K562 (cell line): ENCODE measurements around the gene UMODL1. TPM values are rescaled to one million over a fixed set of nuclear protein-coding genes. Genes with fewer than 3 reads are reported as not detected.

Experiments used
- ATAC-seq: fragments of 200-7000 bp; cut with Tn5 transposase; 3 replicates; pipeline ENCODE4 v1.9.1; 2020; ENCODE audit warnings: moderate library complexity
- BruUV-seq: library from RNA; stranded (reverse); fragments of 400-500 nt; replicated peaks from 2 replicates; lab custom pipeline; 2021; lab: Mats Ljungman, UMichigan
- CTCF ChIA-PET: fragments of 300-600 bp; formaldehyde crosslinking; extraction: SDS; loops from one replicate; lab custom pipeline; 2021; ENCODE audit warnings: low intra/inter-chr PET ratio; lab: Yijun Ruan, JAX
- POLR2A ChIA-PET: fragments of 300-600, 350-650 bp; sonication (Branson Sonifier 250); formaldehyde crosslinking; extraction: SDS; loops from one replicate; lab custom pipeline; 2021; ENCODE audit warnings: antibody characterized with exemption, inconsistent platforms; lab: Yijun Ruan, JAX
- DNase-seq, 4 experiments: peaks; one replicate each; pipeline versions ENCODE4 v3.0.0 to v3.0.0-alpha.2; 2011 to 2018; ENCODE audit warnings: low spot score in 3 of 4, mixed read lengths in 3 of 4; ENCODE audit errors: extremely low read depth in 1 of 4
- FAIRE-seq: peaks from 2 replicates; lab custom pipeline; 2011; peaks lifted over from hg19 to GRCh38; lab: Jason Lieb, UNC
- H2AFZ ChIP-seq: 2 replicates; pipeline ENCODE4 v1.6.0; 2011; ENCODE audit warnings: low read depth, low read length, control low read depth, inconsistent platforms
- H3K27ac ChIP-seq: fragments of 200-600 bp; 3 replicates; pipeline ENCODE4 v1.8.0; 2011; ENCODE audit warnings: low read depth, mild to moderate bottlenecking, control low read depth, inconsistent platforms, low read length, moderate library complexity, mixed read lengths; ENCODE audit errors: extremely low read depth
- H3K27me3 ChIP-seq, 2 experiments: fragments of 300-600 bp in 1 of 2; 2 replicates in 1 of 2; 3 replicates in 1 of 2; pipeline versions ENCODE4 v1.6.0 to v1.8.0; 2011; ENCODE audit warnings: inconsistent platforms in 2 of 2, low read length in 2 of 2, mild to moderate bottlenecking in 1 of 2, mixed read lengths in 1 of 2, moderate library complexity in 1 of 2; ENCODE audit not compliant: control insufficient read depth in 2 of 2, insufficient read depth in 2 of 2
- H3K36me3 ChIP-seq: fragments of 300-600 bp; 3 replicates; pipeline ENCODE4 v1.8.0; 2011; ENCODE audit warnings: mild to moderate bottlenecking, low read length, inconsistent platforms; ENCODE audit not compliant: control insufficient read depth, insufficient read depth
- H3K4me1 ChIP-seq, 2 experiments: fragments of 200-600 bp in 1 of 2; replicated peaks in 1 of 2; 2 replicates in 1 of 2; 3 replicates in 1 of 2; pipeline versions ENCODE4 v1.5.1 to v1.8.0; 2011; ENCODE audit warnings: inconsistent platforms in 2 of 2, low read length in 2 of 2, mild to moderate bottlenecking in 1 of 2, mixed read lengths in 1 of 2, moderate library complexity in 1 of 2; ENCODE audit not compliant: control insufficient read depth in 2 of 2, insufficient read depth in 2 of 2
- H3K4me2 ChIP-seq: 2 replicates; pipeline ENCODE4 v1.6.1; 2011; ENCODE audit warnings: low read length, control low read depth, inconsistent platforms, mixed read lengths; ENCODE audit not compliant: insufficient read depth
- H3K4me3 ChIP-seq: fragments of 200-600 bp; sonication (generic), shearing (Covaris generic); 2 replicates; pipeline ENCODE4 v1.5.1; 2016; ENCODE audit warnings: control low read depth, inconsistent platforms
- H3K79me2 ChIP-seq: fragments of 200-600 bp; 3 replicates; pipeline ENCODE4 v1.8.0; 2011; ENCODE audit warnings: low read length, inconsistent platforms; ENCODE audit not compliant: control insufficient read depth, insufficient read depth
- H3K9ac ChIP-seq, 2 experiments: 2 replicates each; pipeline versions ENCODE4 v1.6.0 to v1.6.1; 2011; ENCODE audit warnings: low read depth in 2 of 2, low read length in 2 of 2, control low read depth in 1 of 2, inconsistent platforms in 1 of 2, mild to moderate bottlenecking in 1 of 2, mixed read lengths in 1 of 2; ENCODE audit not compliant: insufficient read depth in 1 of 2
- H3K9me1 ChIP-seq: one replicate; pipeline ENCODE4 v1.6.0; 2011; ENCODE audit warnings: inconsistent platforms, mild to moderate bottlenecking, low read length, moderate library complexity; ENCODE audit not compliant: control insufficient read depth, insufficient read depth
- H3K9me3 ChIP-seq: replicated peaks from 2 replicates; pipeline ENCODE4 v1.5.1; 2011; ENCODE audit warnings: low read depth, low read length, inconsistent platforms; ENCODE audit not compliant: control insufficient read depth, insufficient read depth
- H4K20me1 ChIP-seq: replicated peaks from 2 replicates; pipeline ENCODE4 v1.6.1; 2011; ENCODE audit warnings: low read length, inconsistent platforms, mixed read lengths; ENCODE audit not compliant: control insufficient read depth, insufficient read depth
- TEAD4 ChIP-seq, 2 experiments: sonication (generic) in 1 of 2; formaldehyde crosslinking in 1 of 2; IDR thresholded peaks; 2 replicates each; pipeline versions ENCODE4 v1.6.1 to v1.8.0; 2012 to 2022; ENCODE audit warnings: borderline replicate concordance in 1 of 2, inconsistent platforms in 1 of 2, low read length in 1 of 2, mild to moderate bottlenecking in 1 of 2, missing genetic modification reagents in 1 of 2
- ZNF124 ChIP-seq: sonication (generic); formaldehyde crosslinking; IDR thresholded peaks from 2 replicates; pipeline ENCODE4 v1.8.1; 2022; ENCODE audit warnings: missing genetic modification reagents
- WGBS: fragments of 100-300 bp; shearing (Covaris generic); methylation state at CpG from one replicate; pipeline ENCODE4 v1.1.6; 2016; ENCODE audit warnings: low coverage, mixed read lengths; ENCODE audit not compliant: insufficient coverage; ENCODE audit errors: missing lambda C conversion rate; 5-methylcytosine and 5-hydroxymethylcytosine counted together
- in situ Hi-C: fragments of 300-500 bp; cut with MboI; formaldehyde crosslinking; loops from 4 replicates; pipeline ENCODE4 v1.15.0; 2018; ENCODE audit warnings: inconsistent platforms, mixed read lengths
- intact Hi-C: fragments of 100-400 bp; cut with micrococcal nuclease; formaldehyde crosslinking; loops from 2 replicates; pipeline ENCODE4 v1.14.2; 2022
- polyA plus RNA-seq, 8 experiments: library from polyadenylated mRNA; depleted of rRNA in 4 of 8; stranded (reverse) in 5 of 8; unstranded in 3 of 8; fragments of >200 nt; fragmentation: Nextera tagmentation in 2 of 8; fragmentation: Illumina TruSeq in 1 of 8; extraction: Ambion mirVana in 2 of 8; extraction: Trizol in 1 of 8; gene quantifications; 2 replicates each; pipeline versions ENCODE4 v1.2.1 to v1.2.3, GENCODE V29; 2011 to 2014; ENCODE audit warnings: inconsistent platforms in 1 of 8, missing spikeins in 1 of 8
- total RNA-seq, 7 experiments: library from RNA; depleted of rRNA in 6 of 7; stranded (reverse); fragments of >200 nt in 6 of 7; fragmentation: Illumina TruSeq in 2 of 7; extraction: Trizol in 2 of 7; gene quantifications; 2 replicates each; pipeline versions ENCODE4 v1.2.1 to v1.2.3, GENCODE V29; 2011 to 2021; ENCODE audit warnings: low replicate concordance in 1 of 7
- TF ChIP-seq, protein P1 (sequence below): fragments of 200-800 bp; sonication (Bioruptor generic); IDR thresholded peaks from 2 replicates; pipeline ENCODE4 v1.6.1; 2017; ENCODE audit warnings: missing genetic modification characterization, missing compliant biosample characterization
- TF ChIP-seq, protein P2 (sequence below): fragments of 250-450 bp; sonication (Bioruptor Pico); IDR thresholded peaks from 2 replicates; pipeline ENCODE4 v1.4.0; 2020
- TF ChIP-seq, protein P3 (sequence below): sonication (generic); formaldehyde crosslinking; IDR thresholded peaks from 2 replicates; pipeline ENCODE4 v1.8.0; 2022; ENCODE audit warnings: mild to moderate bottlenecking, low read depth, missing genetic modification reagents

Gene UMODL1
- total and polyA plus RNA-seq, 9 of the 15 experiments (the other 6 are each of a cell fraction or from before 2014, with no cell fraction given), result not detected

DNA sequence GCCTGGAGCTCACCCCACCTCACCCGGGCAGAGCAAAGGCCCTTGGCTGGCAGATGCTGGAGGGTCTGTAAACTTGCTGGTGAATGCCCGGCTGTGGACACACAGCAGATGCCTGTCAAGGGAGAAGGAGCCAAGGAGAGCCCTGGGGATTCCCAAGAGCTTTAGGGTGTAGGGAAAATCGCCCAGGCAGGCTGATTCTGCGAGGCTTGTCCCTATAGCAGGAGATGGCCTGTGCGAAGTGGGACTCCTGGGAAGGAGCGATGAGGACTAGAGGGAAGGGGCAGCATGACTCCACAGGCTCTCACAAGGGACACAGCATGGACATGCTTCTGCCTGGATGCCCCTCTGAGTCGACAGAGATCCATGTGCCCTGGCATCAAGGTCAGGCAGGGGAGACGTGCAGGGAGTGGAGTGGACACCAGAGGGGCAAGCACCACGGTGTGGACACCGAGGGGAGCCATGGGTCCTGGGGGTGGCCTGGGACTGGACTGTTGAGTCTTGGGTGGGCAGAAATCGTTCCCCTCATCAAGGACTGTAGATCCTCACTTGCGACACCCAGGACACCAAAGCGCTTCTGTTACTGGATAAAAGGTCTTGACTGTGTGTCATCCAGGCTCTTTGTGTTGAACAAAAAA is 76.4 kb downstream of the UMODL1 start:
- DNase-seq (no peak), FAIRE-seq (no peak), ATAC-seq (no peak)
- no peaks in the 10 kb centered on the region for H3K79me2 ChIP-seq
- no peaks in the 10 kb centered on the region for H3K9me1 ChIP-seq
- BruUV-seq, result no TSS peak
- ChIA-PET CTCF (no interaction called here), POLR2A (interaction anchor here (0.6 to 1.2 kb wide), 2 partner anchors 13 to 202 kb away, joined by 3 read pairs; no protein-coding TSS in a partner anchor)
- in situ Hi-C loops, result no loop called here
- TF ChIP-seq, protein P1, sequence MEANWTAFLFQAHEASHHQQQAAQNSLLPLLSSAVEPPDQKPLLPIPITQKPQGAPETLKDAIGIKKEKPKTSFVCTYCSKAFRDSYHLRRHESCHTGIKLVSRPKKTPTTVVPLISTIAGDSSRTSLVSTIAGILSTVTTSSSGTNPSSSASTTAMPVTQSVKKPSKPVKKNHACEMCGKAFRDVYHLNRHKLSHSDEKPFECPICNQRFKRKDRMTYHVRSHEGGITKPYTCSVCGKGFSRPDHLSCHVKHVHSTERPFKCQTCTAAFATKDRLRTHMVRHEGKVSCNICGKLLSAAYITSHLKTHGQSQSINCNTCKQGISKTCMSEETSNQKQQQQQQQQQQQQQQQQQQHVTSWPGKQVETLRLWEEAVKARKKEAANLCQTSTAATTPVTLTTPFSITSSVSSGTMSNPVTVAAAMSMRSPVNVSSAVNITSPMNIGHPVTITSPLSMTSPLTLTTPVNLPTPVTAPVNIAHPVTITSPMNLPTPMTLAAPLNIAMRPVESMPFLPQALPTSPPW (CRISPR knock-in tag), result no peak
- no peak for TF ChIP-seq ZNF124 (CRISPR knock-in tag)
- no peak for TF ChIP-seq TEAD4 (IDR thresholded peaks at IDR 0.05; ENCODE audit: low read length)
- no peak for TF ChIP-seq TEAD4 (CRISPR knock-in tag; IDR thresholded peaks at IDR 0.05; ENCODE audit: borderline replicate concordance)
- TF ChIP-seq, protein P2, sequence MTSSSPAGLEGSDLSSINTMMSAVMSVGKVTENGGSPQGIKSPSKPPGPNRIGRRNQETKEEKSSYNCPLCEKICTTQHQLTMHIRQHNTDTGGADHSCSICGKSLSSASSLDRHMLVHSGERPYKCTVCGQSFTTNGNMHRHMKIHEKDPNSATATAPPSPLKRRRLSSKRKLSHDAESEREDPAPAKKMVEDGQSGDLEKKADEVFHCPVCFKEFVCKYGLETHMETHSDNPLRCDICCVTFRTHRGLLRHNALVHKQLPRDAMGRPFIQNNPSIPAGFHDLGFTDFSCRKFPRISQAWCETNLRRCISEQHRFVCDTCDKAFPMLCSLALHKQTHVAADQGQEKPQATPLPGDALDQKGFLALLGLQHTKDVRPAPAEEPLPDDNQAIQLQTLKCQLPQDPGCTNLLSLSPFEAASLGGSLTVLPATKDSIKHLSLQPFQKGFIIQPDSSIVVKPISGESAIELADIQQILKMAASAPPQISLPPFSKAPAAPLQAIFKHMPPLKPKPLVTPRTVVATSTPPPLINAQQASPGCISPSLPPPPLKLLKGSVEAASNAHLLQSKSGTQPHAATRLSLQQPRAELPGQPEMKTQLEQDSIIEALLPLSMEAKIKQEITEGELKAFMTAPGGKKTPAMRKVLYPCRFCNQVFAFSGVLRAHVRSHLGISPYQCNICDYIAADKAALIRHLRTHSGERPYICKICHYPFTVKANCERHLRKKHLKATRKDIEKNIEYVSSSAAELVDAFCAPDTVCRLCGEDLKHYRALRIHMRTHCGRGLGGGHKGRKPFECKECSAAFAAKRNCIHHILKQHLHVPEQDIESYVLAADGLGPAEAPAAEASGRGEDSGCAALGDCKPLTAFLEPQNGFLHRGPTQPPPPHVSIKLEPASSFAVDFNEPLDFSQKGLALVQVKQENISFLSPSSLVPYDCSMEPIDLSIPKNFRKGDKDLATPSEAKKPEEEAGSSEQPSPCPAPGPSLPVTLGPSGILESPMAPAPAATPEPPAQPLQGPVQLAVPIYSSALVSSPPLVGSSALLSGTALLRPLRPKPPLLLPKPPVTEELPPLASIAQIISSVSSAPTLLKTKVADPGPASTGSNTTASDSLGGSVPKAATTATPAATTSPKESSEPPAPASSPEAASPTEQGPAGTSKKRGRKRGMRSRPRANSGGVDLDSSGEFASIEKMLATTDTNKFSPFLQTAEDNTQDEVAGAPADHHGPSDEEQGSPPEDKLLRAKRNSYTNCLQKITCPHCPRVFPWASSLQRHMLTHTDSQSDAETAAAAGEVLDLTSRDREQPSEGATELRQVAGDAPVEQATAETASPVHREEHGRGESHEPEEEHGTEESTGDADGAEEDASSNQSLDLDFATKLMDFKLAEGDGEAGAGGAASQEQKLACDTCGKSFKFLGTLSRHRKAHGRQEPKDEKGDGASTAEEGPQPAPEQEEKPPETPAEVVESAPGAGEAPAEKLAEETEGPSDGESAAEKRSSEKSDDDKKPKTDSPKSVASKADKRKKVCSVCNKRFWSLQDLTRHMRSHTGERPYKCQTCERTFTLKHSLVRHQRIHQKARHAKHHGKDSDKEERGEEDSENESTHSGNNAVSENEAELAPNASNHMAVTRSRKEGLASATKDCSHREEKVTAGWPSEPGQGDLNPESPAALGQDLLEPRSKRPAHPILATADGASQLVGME (CRISPR knock-in tag), result no peak
- TF ChIP-seq, protein P3, sequence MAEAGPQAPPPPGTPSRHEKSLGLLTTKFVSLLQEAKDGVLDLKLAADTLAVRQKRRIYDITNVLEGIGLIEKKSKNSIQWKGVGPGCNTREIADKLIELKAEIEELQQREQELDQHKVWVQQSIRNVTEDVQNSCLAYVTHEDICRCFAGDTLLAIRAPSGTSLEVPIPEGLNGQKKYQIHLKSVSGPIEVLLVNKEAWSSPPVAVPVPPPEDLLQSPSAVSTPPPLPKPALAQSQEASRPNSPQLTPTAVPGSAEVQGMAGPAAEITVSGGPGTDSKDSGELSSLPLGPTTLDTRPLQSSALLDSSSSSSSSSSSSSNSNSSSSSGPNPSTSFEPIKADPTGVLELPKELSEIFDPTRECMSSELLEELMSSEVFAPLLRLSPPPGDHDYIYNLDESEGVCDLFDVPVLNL (CRISPR knock-in tag), result no peak
- 2% methylated on average over 13 of the region's 13 CpGs for WGBS
- H3K4me3 ChIP-seq, result no peak overlapping the region
- H4K20me1 ChIP-seq, result peaks cover 28% of the 10 kb centered on the region; the same call in 1 of the 2 replicates
- no peak overlapping the region for H3K27ac ChIP-seq
- no peak overlapping the region for H2AFZ ChIP-seq
- no peaks in the 10 kb centered on the region for H3K36me3 ChIP-seq
- H3K27me3 ChIP-seq, result peaks cover 34 to 66% of the 10 kb centered on the region in 2 experiments; a peak in 4 of 5 replicates
- peaks cover 0 to 8% of the 10 kb centered on the region in 2 experiments; a peak in 1 of 5 replicates for H3K4me1 ChIP-seq
- no peak overlapping the region for H3K9ac ChIP-seq
- H3K4me2 ChIP-seq, result no peak overlapping the region
- no peaks in the 10 kb centered on the region for H3K9me3 ChIP-seq
- intact Hi-C loops, result loop anchor here (5.0 kb wide), 1 partner anchor 305 kb away; no protein-coding TSS in a partner anchor
